ENCODE measurements around the gene RIPOR3.

DNA sequence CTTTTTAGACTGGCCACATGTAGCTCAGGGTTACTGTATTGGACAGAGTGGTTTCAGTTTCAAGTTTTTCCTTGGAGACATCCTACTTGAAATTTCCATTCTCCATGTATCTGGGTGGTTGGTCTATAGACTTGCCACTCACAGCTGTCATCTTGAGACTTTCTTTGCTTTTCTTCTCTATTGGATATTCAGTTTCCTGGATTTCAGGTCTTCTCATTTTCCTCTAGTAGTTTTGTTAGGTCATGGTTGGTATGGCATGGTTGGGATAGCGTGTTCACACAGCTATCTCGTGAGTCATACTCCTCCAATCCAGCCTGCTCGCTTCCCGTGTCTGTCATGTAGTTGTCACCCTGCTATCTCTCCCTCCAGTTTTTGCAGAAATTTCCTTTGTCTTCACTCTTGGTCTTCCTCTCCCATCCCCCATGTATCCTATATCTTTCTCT is 132.8 kb downstream of the RIPOR3 start:
- TF ChIP-seq CTCF (IDR thresholded peaks at IDR 0.05; ENCODE audit: insufficient read depth, low read length, poor library complexity, severe bottlenecking) = no peak
- TF ChIP-seq EZH2phosphoT487 (conservative IDR thresholded peaks at IDR 0.05; ENCODE audit: low read length) = no peak
